PC-9 (cell line): Measurements from ENCODE around the gene ZFP28. TPM values are rescaled to one million over a fixed set of nuclear protein-coding genes. Genes with fewer than 3 reads are reported as not detected.

ENCODE experiments used
- BruUV-seq: library from RNA; stranded (reverse); fragments of 400-500 nt; replicated peaks from 2 replicates; lab custom pipeline; 2021; lab: Mats Ljungman, UMichigan
- CTCF ChIA-PET: fragments of 300-600 bp; sonication (Branson Sonifier 250); formaldehyde crosslinking; loops from one replicate; lab custom pipeline; 2022; ENCODE audit warnings: antibody characterized with exemption; lab: Charles Lee
- POLR2A ChIA-PET: fragments of 300-600 bp; sonication (Branson Sonifier 250); formaldehyde crosslinking; loops from one replicate; lab custom pipeline; 2022; ENCODE audit warnings: antibody characterized with exemption; ENCODE audit not compliant: unreplicated experiment; lab: Charles Lee
- DNase-seq, 2 experiments: peaks; one replicate each; pipeline versions ENCODE4 v3.0.0 to v3.0.0-alpha.2; 2015 to 2022; ENCODE audit warnings: mixed read lengths in 1 of 2
- H2AFZ ChIP-seq: fragments of 200-600 bp; sonication (generic); 2 replicates; pipeline ENCODE4 v1.8.1; 2017; ENCODE audit warnings: antibody characterized with exemption
- H3F3A ChIP-seq: fragments of 200-600 bp; sonication (generic); 2 replicates; pipeline ENCODE4 v1.8.1; 2017; ENCODE audit warnings: antibody characterized with exemption, mild to moderate bottlenecking, low read depth; ENCODE audit not compliant: insufficient read depth
- H3K27ac ChIP-seq: fragments of 200-600 bp; sonication (generic); 2 replicates; pipeline ENCODE4 v1.6.1; 2016; ENCODE audit warnings: mixed run types
- H3K27me3 ChIP-seq: fragments of 200-600 bp; sonication (generic); 2 replicates; pipeline ENCODE4 v1.6.1; 2016; ENCODE audit warnings: low read depth, mixed run types; ENCODE audit not compliant: insufficient read depth
- H3K36me3 ChIP-seq: fragments of 200-600 bp; sonication (generic); 2 replicates; pipeline ENCODE4 v1.6.1; 2016; ENCODE audit warnings: low read depth, mixed run types
- H3K4me1 ChIP-seq: fragments of 200-600 bp; sonication (generic); replicated peaks from 2 replicates; pipeline ENCODE4 v1.6.1; 2016; ENCODE audit warnings: mixed run types; ENCODE audit not compliant: insufficient read depth
- H3K4me2 ChIP-seq: fragments of 200-600 bp; sonication (generic); 2 replicates; pipeline ENCODE4 v1.6.1; 2017; ENCODE audit warnings: mixed run types
- H3K4me3 ChIP-seq: fragments of 200-600 bp; sonication (generic); 2 replicates; pipeline ENCODE4 v1.6.1; 2016; ENCODE audit warnings: mixed run types
- H3K79me2 ChIP-seq: fragments of 200-600 bp; sonication (generic); 2 replicates; pipeline ENCODE4 v1.6.1; 2017; ENCODE audit warnings: low read depth, mixed run types
- H3K9me2 ChIP-seq: fragments of 200-600 bp; sonication (generic); 2 replicates; pipeline ENCODE4 v1.8.1; 2017; ENCODE audit warnings: mild to moderate bottlenecking; ENCODE audit not compliant: insufficient read depth
- H3K9me3 ChIP-seq: fragments of 200-600 bp; sonication (generic); 2 replicates; pipeline ENCODE4 v1.8.1; 2016; ENCODE audit warnings: low read depth; ENCODE audit not compliant: insufficient read depth
- H4K20me1 ChIP-seq: fragments of 200-600 bp; sonication (generic); 2 replicates; pipeline ENCODE4 v1.8.1; 2017; ENCODE audit not compliant: insufficient read depth
- CTCF ChIP-seq: fragments of 200-600 bp; sonication (generic); conservative IDR thresholded peaks from 2 replicates; pipeline ENCODE4 v1.6.1; 2017; ENCODE audit warnings: mixed run types, antibody characterized with exemption, mild to moderate bottlenecking, moderate library complexity
- EZH2 ChIP-seq: fragments of 200-600 bp; sonication (generic); IDR thresholded peaks from 2 replicates; pipeline ENCODE4 v1.8.0; 2017; ENCODE audit warnings: antibody characterized with exemption, low read depth
- intact Hi-C: fragments of 100-400 bp; cut with micrococcal nuclease; formaldehyde crosslinking; loops from one replicate; pipeline ENCODE4 v1.10.0; 2022; ENCODE audit not compliant: unreplicated experiment
- total RNA-seq: library from RNA; stranded (reverse); gene quantifications from 2 replicates; pipeline ENCODE4 v1.2.3, GENCODE V29; 2021

The ZFP28 gene
- total RNA-seq, 1 experiment from 2014 or later = 2.8 TPM

GRCh38 chr19:56547535-56547934 lies 8.8 kb downstream of the ZFP28 start:
- TF ChIP-seq EZH2 = no peak
- TF ChIP-seq CTCF = no peak
- no peaks in the 10 kb centered on the region for H3K4me1 ChIP-seq

DNA sequence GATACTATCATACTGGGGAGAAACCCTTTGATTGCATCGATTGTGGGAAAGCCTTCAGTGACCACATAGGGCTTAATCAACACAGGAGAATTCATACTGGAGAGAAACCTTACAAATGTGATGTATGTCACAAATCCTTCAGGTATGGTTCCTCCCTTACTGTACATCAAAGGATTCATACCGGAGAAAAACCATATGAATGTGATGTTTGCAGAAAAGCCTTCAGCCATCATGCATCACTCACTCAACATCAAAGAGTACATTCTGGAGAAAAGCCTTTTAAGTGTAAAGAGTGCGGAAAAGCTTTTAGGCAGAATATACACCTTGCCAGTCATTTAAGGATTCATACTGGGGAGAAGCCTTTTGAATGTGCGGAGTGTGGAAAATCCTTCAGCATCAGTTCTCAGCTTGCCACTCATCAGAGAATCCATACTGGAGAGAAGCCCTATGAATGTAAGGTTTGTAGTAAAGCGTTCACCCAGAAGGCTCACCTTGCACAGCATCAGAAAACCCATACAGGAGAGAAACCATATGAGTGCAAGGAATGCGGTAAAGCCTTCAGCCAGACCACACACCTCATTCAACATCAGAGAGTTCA lies 15.6 kb downstream of the ZFP28 start:
- H2AFZ ChIP-seq = no peak overlapping the region
- H3K9me3 ChIP-seq = peaks cover 85% of the 10 kb centered on the region
- TF ChIP-seq EZH2 (no peak), CTCF (no peak)

More at GRCh38 chr19:56547535-56547934, 8.8 kb downstream of the ZFP28 start:
- no TSS peak for BruUV-seq
- Histone ChIP-seq H2AFZ (no peak overlapping the region), H4K20me1 (no peaks in the 10 kb centered on the region), H3K4me3 (no peak overlapping the region), H3K4me2 (no peak overlapping the region), H3K79me2 (no peaks in the 10 kb centered on the region), H3K9me2 (no peaks in the 10 kb centered on the region), H3K36me3 (peaks cover 17% of the 10 kb centered on the region), H3K27me3 (no peaks in the 10 kb centered on the region), H3F3A (no peaks in the 10 kb centered on the region), H3K27ac (no peak overlapping the region), H3K9me3 (peaks cover 33% of the 10 kb centered on the region)
- no peak for DNase-seq
- POLR2A ChIA-PET = no interaction called here
- intact Hi-C loops = no loop called here
- CTCF ChIA-PET = no interaction called here

DNA sequence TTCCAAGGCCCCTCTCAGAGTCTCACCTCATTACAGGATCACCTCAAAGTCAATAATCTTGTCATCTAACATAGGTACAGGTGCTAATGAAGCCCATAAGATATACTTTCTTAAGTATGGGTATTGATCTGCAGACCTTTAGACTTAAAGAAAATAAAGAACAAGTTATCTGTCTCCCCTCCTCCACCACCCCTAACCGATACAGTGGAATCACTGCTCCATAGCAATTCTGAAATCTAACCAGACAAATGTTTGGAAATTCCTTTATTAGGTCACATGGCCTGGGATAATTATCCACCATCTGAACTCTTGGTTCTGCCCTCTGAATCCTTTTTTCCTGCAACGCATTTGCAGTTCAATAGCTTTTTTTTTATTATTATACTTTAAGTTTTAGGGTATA lies 24.0 kb downstream of the ZFP28 start:
- intact Hi-C loops = no loop called here
- H3K9me3 ChIP-seq = peaks cover 32% of the 10 kb centered on the region
- CTCF ChIA-PET = no interaction called here
- no peak overlapping the region for H3K4me3 ChIP-seq
- no peaks in the 10 kb centered on the region for H4K20me1 ChIP-seq
- POLR2A ChIA-PET = no interaction called here
- DNase-seq = no peak
- no TSS peak for BruUV-seq
- H3K27ac ChIP-seq = no peak overlapping the region
- H3K36me3 ChIP-seq = no peaks in the 10 kb centered on the region
- no peak for TF ChIP-seq CTCF
- no peak for TF ChIP-seq EZH2
- no peak overlapping the region for H3K4me2 ChIP-seq
- H3K9me2 ChIP-seq = no peaks in the 10 kb centered on the region
- H2AFZ ChIP-seq = no peak overlapping the region
- no peaks in the 10 kb centered on the region for H3F3A ChIP-seq
- no peaks in the 10 kb centered on the region for H3K27me3 ChIP-seq
- H3K79me2 ChIP-seq = no peaks in the 10 kb centered on the region
- no peaks in the 10 kb centered on the region for H3K4me1 ChIP-seq

More for the DNA sequence above, 15.6 kb downstream of the ZFP28 start:
- POLR2A ChIA-PET = no interaction called here
- Histone ChIP-seq H3K4me3 (no peak overlapping the region), H3K9me2 (no peaks in the 10 kb centered on the region), H3F3A (no peaks in the 10 kb centered on the region), H3K4me1 (no peaks in the 10 kb centered on the region), H3K36me3 (peaks cover 26% of the 10 kb centered on the region), H3K4me2 (no peak overlapping the region), H3K27me3 (no peaks in the 10 kb centered on the region), H3K79me2 (no peaks in the 10 kb centered on the region), H4K20me1 (no peaks in the 10 kb centered on the region), H3K27ac (no peak overlapping the region)
- intact Hi-C loops = no loop called here
- no peak for DNase-seq
- CTCF ChIA-PET = no interaction called here
- BruUV-seq = no TSS peak
